NCI-H510A (cell line): ENCODE data around the gene PTCHD1.

Experiments used
- DNase-seq: peaks from one replicate; lab custom pipeline; 2025; lab: John Stamatoyannopoulos, UW

Gene PTCHD1

GRCh38 chrX:23356189-23356588 is 21.5 kb downstream of the PTCHD1 start:
- no peak for DNase-seq

- no peak for DNase-seq
Measured at GRCh38 chrX:23364416-23364815, 29.8 kb downstream of the PTCHD1 start.

- DNase-seq = no peak
Measured at GRCh38 chrX:23365541-23365940, 30.9 kb downstream of the PTCHD1 start.

GRCh38 chrX:23366914-23367313 is 32.3 kb downstream of the PTCHD1 start:
- no peak for DNase-seq

GRCh38 chrX:23369027-23369426 is 34.4 kb downstream of the PTCHD1 start:
- no peak for DNase-seq

GRCh38 chrX:23372220-23372902 is 37.7 kb downstream of the PTCHD1 start:
- no peak for DNase-seq

- DNase-seq = no peak
Measured at GRCh38 chrX:23373129-23373804, 38.6 kb downstream of the PTCHD1 start.

- no peak for DNase-seq
Measured at GRCh38 chrX:23374291-23374690, 39.6 kb downstream of the PTCHD1 start.

- DNase-seq = no peak
Measured at GRCh38 chrX:23376581-23376980, 41.9 kb downstream of the PTCHD1 start.

GRCh38 chrX:23380581-23380980 is 45.9 kb downstream of the PTCHD1 start:
- no peak for DNase-seq

GRCh38 chrX:23381099-23382087 is 46.7 kb downstream of the PTCHD1 start:
- no peak for DNase-seq

- DNase-seq = no peak
Measured at GRCh38 chrX:23382572-23382971, 47.9 kb downstream of the PTCHD1 start.

GRCh38 chrX:23383411-23383810 is 48.8 kb downstream of the PTCHD1 start:
- no peak for DNase-seq

GRCh38 chrX:23385242-23385641 is 50.6 kb downstream of the PTCHD1 start:
- DNase-seq = no peak

- no peak for DNase-seq
Measured at GRCh38 chrX:23386260-23386659, 51.6 kb downstream of the PTCHD1 start.

GRCh38 chrX:23386726-23387125 is 52.1 kb downstream of the PTCHD1 start:
- DNase-seq = no peak

GRCh38 chrX:23387550-23388184 is 53.0 kb downstream of the PTCHD1 start:
- DNase-seq = no peak

GRCh38 chrX:23389196-23389792 is 54.6 kb downstream of the PTCHD1 start:
- no peak for DNase-seq

- no peak for DNase-seq
Measured at GRCh38 chrX:23390979-23391378, 56.3 kb downstream of the PTCHD1 start.

GRCh38 chrX:23392195-23392594 is 57.5 kb downstream of the PTCHD1 start:
- DNase-seq = no peak

- DNase-seq = no peak
Measured at GRCh38 chrX:23394421-23394820, 59.8 kb downstream of the PTCHD1 start.

GRCh38 chrX:23396263-23396662 is 61.6 kb downstream of the PTCHD1 start:
- DNase-seq = no peak
